Caco-2 (cell line): Measurements from ENCODE around the gene SLC13A5. TPM values are rescaled to one million over a fixed set of nuclear protein-coding genes. Genes with fewer than 3 reads are reported as not detected.
A peak's percentile ranks its signal among the peaks of the same experiment; 100 is the strongest.

Experiments
- BruUV-seq: library from RNA; stranded (reverse); fragments of 400-500 nt; replicated peaks from 2 replicates; lab custom pipeline; 2021; lab: Mats Ljungman, UMichigan
- CTCF ChIA-PET: fragments of 300-600 bp; sonication (Branson Sonifier 250); formaldehyde crosslinking; loops from one replicate; lab custom pipeline; 2022; ENCODE audit warnings: antibody characterized with exemption; lab: Charles Lee
- POLR2A ChIA-PET: fragments of 300-600 bp; sonication (Branson Sonifier 250); formaldehyde crosslinking; loops from one replicate; lab custom pipeline; 2022; ENCODE audit warnings: antibody characterized with exemption; lab: Charles Lee
- DNase-seq, 2 experiments: peaks; one replicate each; pipeline versions ENCODE4 v3.0.0 to v3.0.0-alpha.2; 2020 to 2022
- H3K27me3 ChIP-seq: replicated peaks from 2 replicates; pipeline ENCODE4 v1.6.0; 2011; ENCODE audit warnings: low read length; ENCODE audit not compliant: control insufficient read depth, insufficient read depth
- H3K36me3 ChIP-seq: 2 replicates; pipeline ENCODE4 v1.5.1; 2011; ENCODE audit warnings: low read length; ENCODE audit not compliant: control insufficient read depth, insufficient read depth
- H3K4me1 ChIP-seq: fragments of 250-450 bp; sonication (Bioruptor Pico); 2 replicates; pipeline ENCODE4 v1.5.1; 2020; ENCODE audit warnings: mild to moderate bottlenecking
- H3K4me3 ChIP-seq: 2 replicates; pipeline ENCODE4 v1.5.1; 2011; ENCODE audit warnings: low read depth, mild to moderate bottlenecking, control low read depth, low read length
- H3K9me3 ChIP-seq: fragments of 250-450 bp; sonication (Bioruptor Pico); 2 replicates; pipeline ENCODE4 v1.5.1; 2020; ENCODE audit warnings: mild to moderate bottlenecking, moderate library complexity
- H3K27ac Mint-ChIP-seq: one replicate; pipeline ENCODE4 v1.8.0; 2022; ENCODE audit warnings: mixed read lengths; ENCODE audit not compliant: unreplicated experiment
- H3K27me3 Mint-ChIP-seq: one replicate; pipeline ENCODE4 v1.8.0; 2022; ENCODE audit warnings: mixed read lengths; ENCODE audit not compliant: insufficient read depth, unreplicated experiment
- H3K36me3 Mint-ChIP-seq: one replicate; pipeline ENCODE4 v1.8.0; 2022; ENCODE audit warnings: mild to moderate bottlenecking, mixed read lengths; ENCODE audit not compliant: insufficient read depth, unreplicated experiment
- H3K4me1 Mint-ChIP-seq: one replicate; pipeline ENCODE4 v1.8.0; 2022; ENCODE audit warnings: low read depth, mixed read lengths; ENCODE audit not compliant: unreplicated experiment
- H3K4me3 Mint-ChIP-seq: one replicate; pipeline ENCODE4 v1.8.0; 2022; ENCODE audit warnings: mild to moderate bottlenecking, moderate library complexity, mixed read lengths; ENCODE audit not compliant: unreplicated experiment
- H3K9me3 Mint-ChIP-seq: one replicate; pipeline ENCODE4 v1.8.0; 2022; ENCODE audit warnings: mixed read lengths; ENCODE audit not compliant: unreplicated experiment
- intact Hi-C: fragments of 100-400 bp; cut with micrococcal nuclease; formaldehyde crosslinking; loops from one replicate; pipeline ENCODE4 v1.10.0; 2022; ENCODE audit not compliant: unreplicated experiment
- total RNA-seq: library from RNA; stranded (reverse); gene quantifications from 2 replicates; pipeline ENCODE4 v1.2.3, GENCODE V29; 2022
- TF ChIP-seq, protein P1 (sequence below), 2 experiments: fragments of 200-600 bp in 1 of 2; IDR thresholded peaks; 1 replicate in 1 of 2; 2 replicates in 1 of 2; pipeline versions ENCODE4 v1.5.1 to v1.8.0; 2011 to 2022; ENCODE audit warnings: antibody characterized with exemption in 1 of 2, control low read depth in 1 of 2, inconsistent platforms in 1 of 2, low read depth in 1 of 2, low read length in 1 of 2, mild to moderate bottlenecking in 1 of 2, moderate library complexity in 1 of 2; ENCODE audit not compliant: insufficient read depth in 1 of 2, severe bottlenecking in 1 of 2, unreplicated experiment in 1 of 2

The SLC13A5 gene
- total RNA-seq, 1 experiment from 2014 or later, result 0.11 TPM

GRCh38 chr17:6654841-6655731 is 58.1 kb downstream of the SLC13A5 start:
- Mint-ChIP-seq H3K27me3 (no peaks in the 10 kb centered on the region), H3K36me3 (peaks cover 8% of the 10 kb centered on the region), H3K4me1 (peaks cover 10% of the 10 kb centered on the region), H3K4me3 (no peak overlapping the region), H3K27ac (no peak overlapping the region), H3K9me3 (no peaks in the 10 kb centered on the region)
- H3K9me3 ChIP-seq, result no peaks in the 10 kb centered on the region
- DNase-seq, result no peak
- no peak overlapping the region for H3K4me3 ChIP-seq
- CTCF ChIA-PET, result no interaction called here
- no peaks in the 10 kb centered on the region for H3K27me3 ChIP-seq
- intact Hi-C loops, result no loop called here
- H3K36me3 ChIP-seq, result no peaks in the 10 kb centered on the region
- BruUV-seq, result no TSS peak
- TF ChIP-seq, protein P1, sequence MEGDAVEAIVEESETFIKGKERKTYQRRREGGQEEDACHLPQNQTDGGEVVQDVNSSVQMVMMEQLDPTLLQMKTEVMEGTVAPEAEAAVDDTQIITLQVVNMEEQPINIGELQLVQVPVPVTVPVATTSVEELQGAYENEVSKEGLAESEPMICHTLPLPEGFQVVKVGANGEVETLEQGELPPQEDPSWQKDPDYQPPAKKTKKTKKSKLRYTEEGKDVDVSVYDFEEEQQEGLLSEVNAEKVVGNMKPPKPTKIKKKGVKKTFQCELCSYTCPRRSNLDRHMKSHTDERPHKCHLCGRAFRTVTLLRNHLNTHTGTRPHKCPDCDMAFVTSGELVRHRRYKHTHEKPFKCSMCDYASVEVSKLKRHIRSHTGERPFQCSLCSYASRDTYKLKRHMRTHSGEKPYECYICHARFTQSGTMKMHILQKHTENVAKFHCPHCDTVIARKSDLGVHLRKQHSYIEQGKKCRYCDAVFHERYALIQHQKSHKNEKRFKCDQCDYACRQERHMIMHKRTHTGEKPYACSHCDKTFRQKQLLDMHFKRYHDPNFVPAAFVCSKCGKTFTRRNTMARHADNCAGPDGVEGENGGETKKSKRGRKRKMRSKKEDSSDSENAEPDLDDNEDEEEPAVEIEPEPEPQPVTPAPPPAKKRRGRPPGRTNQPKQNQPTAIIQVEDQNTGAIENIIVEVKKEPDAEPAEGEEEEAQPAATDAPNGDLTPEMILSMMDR (IDR thresholded peaks at IDR 0.05; ENCODE audit: insufficient read depth in 1 of 2, low read depth in 1 of 2, low read length in 1 of 2, severe bottlenecking in 1 of 2, unreplicated experiment in 1 of 2), result no peak
- no peaks in the 10 kb centered on the region; the same call in 1 of the 2 replicates for H3K4me1 ChIP-seq
- POLR2A ChIA-PET, result no interaction called here

DNA sequence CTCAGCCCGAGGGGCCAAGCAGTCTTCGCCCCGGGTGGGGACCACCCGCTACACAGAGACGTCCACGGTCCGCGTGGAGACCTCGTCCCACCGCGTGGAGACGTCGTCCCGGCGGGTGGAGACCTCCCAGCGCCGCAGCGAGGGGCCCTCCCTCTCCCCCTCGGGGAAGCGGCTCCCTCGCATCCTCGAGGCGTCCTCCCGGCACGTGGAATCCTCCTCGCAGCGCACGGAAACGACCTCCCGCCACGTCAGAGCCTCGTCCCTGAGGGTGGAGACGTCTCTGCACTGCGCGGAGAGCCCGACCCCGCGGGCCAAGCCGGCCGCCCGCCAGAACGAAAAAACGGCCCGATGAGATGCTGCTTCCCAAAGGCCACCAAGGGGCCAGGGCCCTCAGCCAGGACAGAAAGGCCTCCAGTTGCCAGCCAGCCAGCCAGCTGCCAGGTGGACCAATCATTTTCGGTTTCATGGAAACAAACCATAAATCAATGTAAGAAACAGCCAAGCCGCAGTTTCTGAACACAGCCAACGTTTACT is 61.2 kb downstream of the SLC13A5 start:
- peak overlapping the region; percentile 85 for H3K4me3 Mint-ChIP-seq
- Histone ChIP-seq H3K9me3 (no peaks in the 10 kb centered on the region), H3K4me1 (no peaks in the 10 kb centered on the region; the same call in 1 of the 2 replicates), H3K4me3 (peak overlapping the region; percentile 84), H3K36me3 (no peaks in the 10 kb centered on the region), H3K27me3 (no peaks in the 10 kb centered on the region)
- ChIA-PET POLR2A (interaction anchor here (1.4 kb wide), 1 partner anchor 11 kb away, joined by 6 read pairs; the partner anchor contains the start of gene TXNDC17), CTCF (no interaction called here)
- no TSS peak for BruUV-seq
- no peaks in the 10 kb centered on the region for H3K9me3 Mint-ChIP-seq
- H3K27me3 Mint-ChIP-seq, result no peaks in the 10 kb centered on the region
- intact Hi-C loops, result loop anchor here (1.0 kb wide), 1 partner anchor 11 kb away; the partner anchor contains the start of gene TXNDC17
- peak in 1 of 2 experiments; percentile 42 for DNase-seq
- H3K27ac Mint-ChIP-seq, result no peak overlapping the region
- peaks cover 12% of the 10 kb centered on the region for H3K36me3 Mint-ChIP-seq
- peaks cover 10% of the 10 kb centered on the region for H3K4me1 Mint-ChIP-seq
- TF ChIP-seq, protein P1 (IDR thresholded peaks at IDR 0.05; ENCODE audit: insufficient read depth in 1 of 2, low read depth in 1 of 2, low read length in 1 of 2, severe bottlenecking in 1 of 2, unreplicated experiment in 1 of 2), result no peak

GRCh38 chr17:6651354-6651918 is 61.7 kb downstream of the SLC13A5 start, which contains the start of the genes C17orf100 and MED31:
C17orf100 (plus strand) TSS chr17:6651762; CDS start chr17:6651914, 152 bp downstream.
MED31 (minus strand) TSS chr17:6651605; CDS start chr17:6651528, 77 bp downstream.
- H3K9me3 Mint-ChIP-seq, result no peaks in the 10 kb centered on the region
- Histone ChIP-seq H3K27me3 (no peaks in the 10 kb centered on the region), H3K4me3 (peak within 1 kb of the TSS; percentile 84), H3K9me3 (no peaks in the 10 kb centered on the region), H3K4me1 (no peaks in the 10 kb centered on the region; the same call in 1 of the 2 replicates), H3K36me3 (no peaks in the 10 kb centered on the region)
- TF ChIP-seq, protein P1 (IDR thresholded peaks at IDR 0.05; ENCODE audit: insufficient read depth in 1 of 2, low read depth in 1 of 2, low read length in 1 of 2, severe bottlenecking in 1 of 2, unreplicated experiment in 1 of 2), result no peak
- H3K27ac Mint-ChIP-seq, result peak within 1 kb of the TSS; percentile 97
- intact Hi-C loops, result loop anchor here (1.0 kb wide), 1 partner anchor 10 kb away; the partner anchor contains the start of gene TXNDC17
- ChIA-PET CTCF (interaction anchor here (0.6 kb wide), 1 partner anchor 1227 kb away, joined by 4 read pairs; no protein-coding TSS in a partner anchor), POLR2A (interaction anchor here (0.6 to 1.4 kb wide), 3 partner anchors 10 to 285 kb away, joined by 5 to 6 read pairs (median 5); partner anchors contain the start of gene TXNDC17)
- no TSS peak for BruUV-seq
- no peaks in the 10 kb centered on the region for H3K27me3 Mint-ChIP-seq
- peak; percentile 93 to 94 for DNase-seq
- H3K4me3 Mint-ChIP-seq, result peak within 1 kb of the TSS; percentile 85
- peaks cover 10% of the 10 kb centered on the region for H3K4me1 Mint-ChIP-seq
- H3K36me3 Mint-ChIP-seq, result peaks cover 14% of the 10 kb centered on the region
